Bronchial epithelial cell (primary cell): ENCODE measurements around the gene AMACR. TPM values are rescaled to one million over a fixed set of nuclear protein-coding genes. Genes with fewer than 3 reads are reported as not detected.

ENCODE experiments used
- DNase-seq: peaks from one replicate; pipeline ENCODE4 v3.0.0-alpha.2; 2010; ENCODE audit warnings: low read depth
- FAIRE-seq: peaks from 2 replicates; lab custom pipeline; 2011; peaks lifted over from hg19 to GRCh38; lab: Jason Lieb, UNC
- H3K27me3 ChIP-seq: 2 replicates; pipeline ENCODE4 v1.5.1; 2011; ENCODE audit warnings: low read length; ENCODE audit not compliant: control insufficient read depth, insufficient read depth
- H3K36me3 ChIP-seq: 2 replicates; pipeline ENCODE4 v1.5.1; 2011; ENCODE audit warnings: low read length; ENCODE audit not compliant: control insufficient read depth, insufficient read depth
- H3K4me3 ChIP-seq: 2 replicates; pipeline ENCODE4 v1.5.1; 2011; ENCODE audit warnings: mild to moderate bottlenecking, low read depth, low read length, control low read depth
- CTCF ChIP-seq: IDR thresholded peaks from 2 replicates; pipeline ENCODE4 v1.5.1; 2011; ENCODE audit warnings: mild to moderate bottlenecking, moderate library complexity, low read length, control low read depth, inconsistent platforms; ENCODE audit not compliant: insufficient read depth, severe bottlenecking
- total RNA-seq: library from RNA; depleted of rRNA; stranded (reverse); fragments of >200 nt; gene quantifications from 2 replicates; pipeline ENCODE4 v1.2.1, GENCODE V29; 2014

AMACR gene
- total RNA-seq = 6.3 and 6.5 TPM in 2 replicates

DNA sequence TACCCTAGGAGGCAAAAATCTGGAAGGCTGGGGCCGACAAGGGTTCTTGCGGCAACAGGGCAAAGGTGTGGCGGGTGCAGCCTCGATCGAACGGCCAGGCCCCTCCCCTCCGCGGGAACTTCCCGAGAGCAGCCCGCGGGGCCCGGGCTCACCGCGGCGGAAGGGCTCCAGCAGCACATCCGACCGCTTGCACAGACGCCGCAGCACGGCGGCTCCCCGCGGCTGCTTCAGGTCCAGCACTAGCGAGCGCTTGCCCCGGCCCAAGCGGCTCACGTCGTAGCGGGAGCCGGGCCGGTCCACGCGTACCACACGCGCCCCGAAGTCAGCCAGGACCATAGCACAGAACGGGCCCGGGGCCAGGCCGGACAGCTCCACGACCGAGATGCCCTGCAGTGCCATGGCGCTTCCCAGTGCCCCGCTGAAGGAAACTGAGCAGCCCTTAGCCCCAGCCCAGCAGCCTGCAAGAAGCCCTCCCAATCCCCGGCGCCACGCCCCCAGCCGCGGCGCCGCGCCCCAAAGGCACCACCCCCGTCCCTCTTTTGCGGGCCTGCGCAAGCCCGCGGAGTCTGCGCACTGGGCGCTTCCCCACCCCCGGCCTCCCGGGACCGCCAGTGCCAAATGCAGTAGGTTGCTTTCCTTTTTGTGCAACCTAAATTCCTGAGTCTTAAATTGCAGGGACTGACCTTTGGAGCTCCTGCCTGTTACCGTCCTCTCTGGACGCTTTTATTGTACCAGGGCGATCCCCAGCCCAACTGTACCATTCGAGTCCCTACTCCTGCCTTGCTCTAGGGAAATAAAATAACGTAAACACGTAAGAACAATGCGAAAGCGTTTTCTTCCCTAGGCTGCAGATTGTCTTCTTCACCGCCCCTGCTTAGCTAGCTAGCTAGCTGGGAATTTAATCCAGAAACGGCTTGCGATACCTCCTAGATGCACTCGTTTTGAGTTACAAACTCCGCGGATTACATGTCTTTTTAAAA lies at the start of gene AMACR:
Gene AMACR, minus strand, starts transcription at position 430 of the 980 bp plus-strand sequence. Its CDS starts 31 bp downstream, at position 399.
- no peak for FAIRE-seq
- Histone ChIP-seq H3K36me3 (no peaks in the 10 kb centered on the region), H3K27me3 (no peaks in the 10 kb centered on the region), H3K4me3 (peak within 1 kb of the TSS; percentile 81)
- peak; percentile 78 for DNase-seq
- TF ChIP-seq CTCF = no peak

GRCh38 chr5:34057569-34057968 lies 49.7 kb upstream of the AMACR start:
- Histone ChIP-seq H3K36me3 (no peaks in the 10 kb centered on the region), H3K4me3 (no peak overlapping the region), H3K27me3 (no peaks in the 10 kb centered on the region)
- DNase-seq = no peak
- no peak for FAIRE-seq
- no peak for TF ChIP-seq CTCF

- no peak overlapping the region for H3K4me3 ChIP-seq
- no peak for FAIRE-seq
- DNase-seq = no peak
- no peaks in the 10 kb centered on the region for H3K27me3 ChIP-seq
- no peaks in the 10 kb centered on the region for H3K36me3 ChIP-seq
- no peak for TF ChIP-seq CTCF
Observed at GRCh38 chr5:34057118-34057517, 49.3 kb upstream of the AMACR start.

DNA sequence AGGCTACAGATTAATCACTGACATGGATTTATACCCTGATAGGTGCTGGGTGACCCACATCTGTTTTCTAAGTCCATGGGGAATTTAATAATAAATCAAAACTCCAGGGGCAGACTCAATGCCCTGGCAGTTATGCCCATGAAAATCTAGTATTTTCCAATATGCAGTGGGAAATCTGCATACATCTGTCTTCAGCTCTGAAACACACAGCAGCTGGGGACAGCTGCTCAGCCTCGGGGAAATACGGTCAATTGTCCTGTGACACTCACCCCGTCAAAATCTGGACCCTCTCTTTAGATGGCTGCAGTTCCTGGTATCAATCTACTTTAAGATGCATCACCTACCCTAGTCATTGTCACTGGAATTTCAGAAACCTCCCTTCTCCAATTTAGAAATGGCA lies 47.8 kb upstream of the AMACR start:
- Histone ChIP-seq H3K27me3 (no peaks in the 10 kb centered on the region), H3K4me3 (no peak overlapping the region), H3K36me3 (no peaks in the 10 kb centered on the region)
- DNase-seq (no peak), FAIRE-seq (no peak)
- no peak for TF ChIP-seq CTCF

DNA sequence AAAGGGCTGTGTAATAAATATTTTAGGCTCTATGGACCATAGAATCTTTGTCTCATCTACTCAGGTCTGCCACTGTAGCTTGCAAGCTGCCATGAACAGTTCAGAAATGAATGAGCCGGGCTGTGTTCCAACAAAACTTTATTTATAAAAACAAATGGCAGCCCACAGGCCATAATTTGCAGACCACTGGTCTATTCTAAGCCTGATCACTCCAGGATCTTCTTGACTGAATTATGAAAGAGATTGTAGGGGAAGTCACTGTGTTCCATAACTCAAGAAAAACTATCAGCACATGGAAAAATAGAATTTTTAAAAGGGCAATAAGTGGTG lies 46.5 kb upstream of the AMACR start:
- DNase-seq = no peak
- Histone ChIP-seq H3K4me3 (no peak overlapping the region), H3K27me3 (no peaks in the 10 kb centered on the region), H3K36me3 (no peaks in the 10 kb centered on the region)
- no peak for FAIRE-seq
- TF ChIP-seq CTCF = no peak
